GM18507 (cell line): ENCODE measurements around the gene CCSER1.

Experiments used
- DNase-seq: peaks from one replicate; pipeline ENCODE4 v3.0.0; 2011; ENCODE audit warnings: low read depth; ENCODE audit not compliant: insufficient read length; ENCODE audit errors: extremely low spot score
- FAIRE-seq: peaks from 2 replicates; lab custom pipeline; 2011; peaks lifted over from hg19 to GRCh38; lab: Jason Lieb, UNC

Gene CCSER1

GRCh38 chr4:90127223-90127705, at the start of gene CCSER1:
Gene CCSER1 (plus strand): TSS chr4:90127394.
- FAIRE-seq (no peak), DNase-seq (no peak)

- no peak for FAIRE-seq
These were observed 48.8 kb upstream of the CCSER1 start for GRCh38 chr4:90078440-90078839.

GRCh38 chr4:90080116-90080515, 47.1 kb upstream of the CCSER1 start:
- FAIRE-seq (no peak), DNase-seq (no peak)

More at GRCh38 chr4:90078440-90078839, 48.8 kb upstream of the CCSER1 start:
- DNase-seq = no peak

GRCh38 chr4:90081432-90082144, 45.6 kb upstream of the CCSER1 start:
- FAIRE-seq (no peak), DNase-seq (no peak)

DNA sequence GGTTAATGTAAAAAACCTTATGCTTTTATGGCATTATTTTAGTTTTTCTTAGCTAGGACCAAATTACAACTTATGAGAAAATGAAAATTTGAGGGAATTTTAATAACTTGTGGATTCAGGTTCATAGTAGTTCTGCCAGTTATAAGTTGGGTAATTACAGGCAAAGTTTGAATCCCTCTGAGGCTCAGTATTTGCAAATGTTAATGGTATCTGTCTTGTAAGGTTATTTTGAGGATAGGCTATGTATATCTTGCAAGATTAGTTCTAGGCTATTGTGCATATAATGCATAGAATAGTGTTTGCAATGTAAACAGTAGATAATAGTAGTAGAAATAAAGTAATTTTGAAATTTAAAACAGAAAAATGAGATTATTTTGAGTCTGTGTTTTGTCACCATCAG, 44.7 kb upstream of the CCSER1 start:
- no peak for FAIRE-seq
- DNase-seq = no peak

- DNase-seq (no peak), FAIRE-seq (no peak)
These were observed 42.8 kb upstream of the CCSER1 start for GRCh38 chr4:90084277-90084966.

GRCh38 chr4:90084967-90085295, 42.3 kb upstream of the CCSER1 start:
- FAIRE-seq (no peak), DNase-seq (no peak)

DNA sequence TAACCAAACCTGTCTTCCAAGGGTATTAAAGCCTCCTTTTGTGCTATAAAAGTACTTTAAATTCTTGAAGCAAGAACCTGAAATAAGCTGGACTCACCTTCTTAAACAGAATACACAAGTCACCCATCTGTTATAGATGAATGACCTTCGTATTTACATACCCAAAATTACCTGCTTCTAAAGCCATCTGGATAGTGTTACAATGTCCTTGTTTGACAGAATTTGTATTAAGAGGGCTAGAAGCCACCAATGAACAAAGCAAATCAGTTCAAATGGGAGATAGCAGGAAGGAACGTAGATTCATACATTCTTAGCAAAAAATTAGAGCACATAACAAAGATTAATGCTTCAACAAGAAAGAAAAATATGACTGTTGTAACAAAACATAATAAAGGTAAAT, 33.7 kb upstream of the CCSER1 start:
- DNase-seq = no peak
- FAIRE-seq = no peak

GRCh38 chr4:90095000-90095399, 32.2 kb upstream of the CCSER1 start:
- FAIRE-seq = no peak
- no peak for DNase-seq

- FAIRE-seq (no peak), DNase-seq (no peak)
These were observed 27.4 kb upstream of the CCSER1 start for GRCh38 chr4:90099812-90100211.

DNA sequence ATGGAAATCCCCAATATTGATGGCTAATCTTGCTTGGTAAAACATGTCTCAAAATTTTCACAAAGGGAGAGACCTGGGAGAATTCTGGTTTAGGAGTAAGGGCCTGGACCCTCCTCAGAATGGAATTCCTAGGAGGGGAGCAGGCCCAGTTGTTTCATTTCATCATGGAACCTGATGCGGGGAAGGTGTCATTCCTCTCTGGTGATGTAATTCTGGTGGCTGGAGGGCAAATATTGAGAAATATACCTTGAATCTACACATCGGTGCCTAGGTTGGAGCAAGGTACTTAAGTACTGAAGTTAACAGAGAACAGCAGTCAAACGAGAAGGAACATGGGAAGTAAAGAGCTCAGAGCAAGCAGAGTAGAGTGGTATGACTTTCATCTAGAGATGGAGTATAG, 23.2 kb upstream of the CCSER1 start:
- FAIRE-seq (no peak), DNase-seq (no peak)

DNA sequence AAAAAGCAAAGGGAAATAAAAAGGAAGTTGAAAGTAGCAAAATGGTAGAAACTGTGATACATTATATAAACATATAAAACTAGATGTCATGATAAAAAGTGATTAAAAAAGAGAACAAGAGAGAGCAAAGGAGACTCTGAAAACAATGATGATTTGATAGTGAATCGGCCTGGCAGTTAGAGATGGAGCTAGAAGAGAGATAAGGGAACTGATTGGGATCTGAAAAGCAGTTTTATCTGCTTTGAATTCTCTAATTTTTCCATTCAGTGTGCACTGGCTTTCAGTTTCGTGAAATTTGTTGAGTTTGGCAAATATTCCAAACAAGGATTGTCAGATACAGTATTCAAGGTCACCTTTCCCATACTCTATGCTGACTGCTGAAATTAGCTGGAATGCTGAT, 21.9 kb upstream of the CCSER1 start:
- no peak for DNase-seq
- FAIRE-seq = no peak

GRCh38 chr4:90112715-90113114, 14.5 kb upstream of the CCSER1 start:
- DNase-seq = no peak
- FAIRE-seq = no peak

GRCh38 chr4:90113881-90114457, 13.2 kb upstream of the CCSER1 start:
- FAIRE-seq (no peak), DNase-seq (no peak)

- no peak for FAIRE-seq
- DNase-seq = no peak
These were observed 8.5 kb upstream of the CCSER1 start for GRCh38 chr4:90118527-90119195.

DNA sequence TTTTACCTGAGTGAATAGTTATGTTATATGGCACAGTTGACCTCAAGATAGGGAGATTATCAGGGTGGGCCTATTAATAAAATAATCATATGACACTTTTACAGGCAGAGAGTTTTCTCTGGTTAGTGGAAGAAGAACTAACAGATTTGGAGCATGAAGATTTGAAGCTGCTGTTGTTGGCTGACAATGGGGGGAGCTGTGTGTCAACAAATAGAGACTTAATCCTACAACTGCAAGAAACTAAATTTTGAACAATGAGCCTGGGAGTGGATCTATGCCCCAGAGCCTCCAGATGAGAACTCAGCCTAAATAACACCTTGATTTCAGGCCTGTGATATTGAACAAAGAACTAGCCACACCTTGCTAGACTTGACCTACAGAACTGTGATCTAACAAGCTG, 7.2 kb upstream of the CCSER1 start:
- no peak for FAIRE-seq
- DNase-seq = no peak

DNA sequence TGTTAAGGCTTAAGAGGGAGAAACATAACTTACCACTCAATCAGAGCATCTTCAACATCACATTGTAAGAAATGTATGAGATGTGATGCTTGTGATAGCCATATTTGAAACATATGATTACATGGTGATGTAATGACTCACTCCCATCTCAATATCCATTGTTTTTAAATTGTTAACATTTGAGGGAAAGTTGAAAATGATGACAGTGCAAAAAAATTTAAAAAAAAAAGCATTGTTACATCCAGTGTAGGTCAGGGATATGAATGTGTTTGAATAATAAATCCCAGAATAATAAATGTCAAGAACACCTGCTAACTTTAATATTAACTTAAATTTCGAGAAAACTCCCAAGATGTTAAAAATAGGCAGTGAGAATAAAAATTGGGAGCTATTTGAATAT, 6.4 kb upstream of the CCSER1 start:
- no peak for FAIRE-seq
- DNase-seq = no peak

DNA sequence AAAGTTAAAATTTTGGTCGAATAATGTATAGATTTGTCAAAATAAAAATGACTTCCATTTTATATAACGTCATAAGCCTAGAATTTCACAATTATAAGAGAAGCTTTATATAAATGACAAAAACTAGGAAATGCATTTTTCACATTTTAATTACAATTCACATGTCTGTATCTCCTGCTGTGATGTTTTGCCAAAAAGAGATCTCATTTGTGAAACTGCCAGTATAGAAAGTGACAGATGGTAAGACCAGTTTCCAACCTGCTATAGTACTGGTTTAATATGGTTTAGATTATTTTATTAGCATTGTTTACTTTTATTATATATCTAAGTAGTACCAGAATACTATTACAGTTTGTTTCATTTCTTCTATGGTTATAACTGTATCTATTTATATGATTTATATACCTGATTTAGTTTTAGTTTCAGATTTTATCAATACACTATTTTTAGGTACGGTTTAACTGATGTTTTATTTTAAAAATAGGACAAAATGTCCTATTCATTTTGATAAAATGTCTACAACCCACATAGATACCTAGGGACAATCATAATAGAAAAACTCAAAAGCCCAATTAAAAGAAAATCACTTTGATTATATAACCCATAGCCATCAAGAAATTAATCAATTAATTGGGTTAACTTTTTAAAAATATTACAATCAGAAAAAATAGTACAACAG, 5.4 kb upstream of the CCSER1 start:
- FAIRE-seq (no peak), DNase-seq (no peak)

- DNase-seq (no peak), FAIRE-seq (no peak)
These were observed 4.8 kb upstream of the CCSER1 start for GRCh38 chr4:90122355-90122748.

- DNase-seq (no peak), FAIRE-seq (no peak)
These were observed 2.9 kb upstream of the CCSER1 start for GRCh38 chr4:90124276-90124675.
